BJ (cell line): ENCODE results near the gene PSMB3. TPM values are rescaled to one million over a fixed set of nuclear protein-coding genes. Genes with fewer than 3 reads are reported as not detected.

ENCODE experiments used
- CTCF ChIA-PET: fragments of 350-600 bp; formaldehyde crosslinking; extraction: SDS; loops from one replicate; lab custom pipeline; 2021; ENCODE audit warnings: antibody characterized with exemption, inconsistent platforms; lab: Yijun Ruan, JAX
- POLR2A ChIA-PET: fragments of 300-600 bp; sonication (Branson Sonifier 250); formaldehyde crosslinking; extraction: SDS; loops from one replicate; lab custom pipeline; 2021; ENCODE audit warnings: antibody characterized with exemption; lab: Charles Lee
- DNase-seq: peaks from one replicate; pipeline ENCODE4 v3.0.0-alpha.2; 2011; ENCODE audit warnings: low read depth
- H3K27me3 ChIP-seq: 2 replicates; pipeline ENCODE4 v1.6.0; 2011; ENCODE audit warnings: low read length; ENCODE audit not compliant: control insufficient read depth, insufficient read depth
- H3K36me3 ChIP-seq: 2 replicates; pipeline ENCODE4 v1.5.1; 2011; ENCODE audit warnings: low read length; ENCODE audit not compliant: control insufficient read depth, insufficient read depth
- H3K4me3 ChIP-seq: 2 replicates; pipeline ENCODE4 v1.5.1; 2011; ENCODE audit warnings: low read depth, mild to moderate bottlenecking, control low read depth, low read length
- polyA plus RNA-seq: library from polyadenylated mRNA; depleted of rRNA; stranded (reverse); fragments of >200 nt; gene quantifications from 2 replicates; pipeline ENCODE4 v1.2.3, GENCODE V29; 2011; rRNA removed
- small RNA-seq: library from RNA; depleted of rRNA; stranded (forward); fragments of <200 nt; gene quantifications from one replicate; pipeline ENCODE3, GENCODE V24; 2012; ENCODE audit warnings: low replicate concordance, low read depth; ENCODE audit not compliant: insufficient read length
- TF ChIP-seq, protein P1 (sequence below): IDR thresholded peaks from 2 replicates; pipeline ENCODE4 v1.5.1; 2011; ENCODE audit warnings: low read depth, mild to moderate bottlenecking, control low read depth, inconsistent platforms, low read length, moderate library complexity; ENCODE audit not compliant: insufficient read depth

PSMB3 gene
- polyA plus RNA-seq, 1 experiment, result 337 TPM

- POLR2A ChIA-PET, result no interaction called here
- CTCF ChIA-PET, result no interaction called here
- H3K36me3 ChIP-seq, result peaks cover 12% of the 10 kb centered on the region
- no peaks in the 10 kb centered on the region for H3K27me3 ChIP-seq
- TF ChIP-seq, protein P1, sequence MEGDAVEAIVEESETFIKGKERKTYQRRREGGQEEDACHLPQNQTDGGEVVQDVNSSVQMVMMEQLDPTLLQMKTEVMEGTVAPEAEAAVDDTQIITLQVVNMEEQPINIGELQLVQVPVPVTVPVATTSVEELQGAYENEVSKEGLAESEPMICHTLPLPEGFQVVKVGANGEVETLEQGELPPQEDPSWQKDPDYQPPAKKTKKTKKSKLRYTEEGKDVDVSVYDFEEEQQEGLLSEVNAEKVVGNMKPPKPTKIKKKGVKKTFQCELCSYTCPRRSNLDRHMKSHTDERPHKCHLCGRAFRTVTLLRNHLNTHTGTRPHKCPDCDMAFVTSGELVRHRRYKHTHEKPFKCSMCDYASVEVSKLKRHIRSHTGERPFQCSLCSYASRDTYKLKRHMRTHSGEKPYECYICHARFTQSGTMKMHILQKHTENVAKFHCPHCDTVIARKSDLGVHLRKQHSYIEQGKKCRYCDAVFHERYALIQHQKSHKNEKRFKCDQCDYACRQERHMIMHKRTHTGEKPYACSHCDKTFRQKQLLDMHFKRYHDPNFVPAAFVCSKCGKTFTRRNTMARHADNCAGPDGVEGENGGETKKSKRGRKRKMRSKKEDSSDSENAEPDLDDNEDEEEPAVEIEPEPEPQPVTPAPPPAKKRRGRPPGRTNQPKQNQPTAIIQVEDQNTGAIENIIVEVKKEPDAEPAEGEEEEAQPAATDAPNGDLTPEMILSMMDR, result no peak
- DNase-seq, result peak; percentile 79
- peak within 1 kb of the TSS; percentile 87 for H3K4me3 ChIP-seq
These were observed 47.1 kb downstream of the PSMB3 start, which contains the start of gene PIP4K2B for GRCh38 chr17:38799501-38800236. PIP4K2B (minus strand) TSS chr17:38799556; CDS start chr17:38799424, 132 bp downstream.

- H3K36me3 ChIP-seq, result peaks cover 12% of the 10 kb centered on the region
- ChIA-PET CTCF (no interaction called here), POLR2A (no interaction called here)
- no peak for DNase-seq
- peak overlapping the region; percentile 87 for H3K4me3 ChIP-seq
- no peaks in the 10 kb centered on the region for H3K27me3 ChIP-seq
- TF ChIP-seq, protein P1, result no peak
These were observed 47.8 kb downstream of the PSMB3 start for GRCh38 chr17:38800237-38800760.

DNA sequence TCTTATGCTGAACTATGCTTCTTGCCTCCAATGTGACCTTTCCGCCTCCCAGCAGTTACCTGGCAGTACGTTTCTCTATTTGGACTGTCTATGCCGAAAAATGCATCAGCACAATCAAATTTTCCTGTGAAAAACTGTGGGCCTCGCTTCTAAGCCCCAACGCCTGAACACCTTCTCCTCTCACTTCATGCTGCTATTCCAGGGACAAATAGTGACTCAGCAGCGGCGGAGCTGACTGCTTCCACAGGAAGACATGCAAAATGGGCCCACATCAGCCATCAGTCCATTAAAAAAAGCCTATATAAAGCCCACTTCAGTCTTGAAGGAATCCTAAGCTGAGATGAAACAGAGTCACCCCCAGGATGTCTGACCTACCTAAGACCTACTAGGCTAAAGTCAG lies 57.3 kb downstream of the PSMB3 start:
- no peak overlapping the region for H3K4me3 ChIP-seq
- DNase-seq, result no peak
- H3K36me3 ChIP-seq, result peaks cover 27% of the 10 kb centered on the region
- POLR2A ChIA-PET, result no interaction called here
- no peaks in the 10 kb centered on the region for H3K27me3 ChIP-seq
- TF ChIP-seq, protein P1, result no peak
- CTCF ChIA-PET, result interaction anchor here (1.8 kb wide), 1 partner anchor 14 kb away, joined by 4 read pairs; no protein-coding TSS in a partner anchor

Small RNAs within 50 kb of the gene (small RNA-seq; reads per million reads assigned to genes)
- gene MIR4726 (not detected), gene RNA5SP440 (not detected), gene RNU6-866P (not detected)

Other genes with a start within 250 kb of the PSMB3 start
- gene SRCIN1, start 146.8 kb upstream of the PSMB3 start, polyA plus RNA-seq, result not detected in 2 replicates
- gene EPOP, start 77.8 kb upstream of the PSMB3 start, polyA plus RNA-seq, result 0.52 and 0.55 TPM in 2 replicates
- 21.4 and 32.1 TPM in 2 replicates for gene MLLT6, start 47.5 kb upstream of the PSMB3 start, polyA plus RNA-seq
- gene CISD3, start 22.4 kb upstream of the PSMB3 start, polyA plus RNA-seq, result 15.1 and 17.1 TPM in 2 replicates
- gene PCGF2, start 4.4 kb upstream of the PSMB3 start, polyA plus RNA-seq, result 16.6 and 27.6 TPM in 2 replicates
- gene PIP4K2B, start 46.8 kb downstream of the PSMB3 start, polyA plus RNA-seq, result 37.2 and 41.6 TPM in 2 replicates
- 14.1 and 14.5 TPM in 2 replicates for gene CWC25, start 72.6 kb downstream of the PSMB3 start, polyA plus RNA-seq
- gene RPL23, start 101.0 kb downstream of the PSMB3 start, polyA plus RNA-seq, result 1,440 and 2,342 TPM in 2 replicates
- 254 and 321 TPM in 2 replicates for gene LASP1, start 117.3 kb downstream of the PSMB3 start, polyA plus RNA-seq
- gene FBXO47, start 214.7 kb downstream of the PSMB3 start, polyA plus RNA-seq, result not detected in 2 replicates